HepG2 (cell line): ENCODE data around the gene PLEKHH3. TPM values are rescaled to one million over a fixed set of nuclear protein-coding genes. Genes with fewer than 3 reads are reported as not detected.

Experiments used
- CBFB ChIP-seq: sonication (generic); formaldehyde crosslinking; IDR thresholded peaks from 2 replicates; pipeline ENCODE4 v1.4.0; 2020; ENCODE audit warnings: missing genetic modification reagents
- FIP1L1 ChIP-seq: fragments of 200-400 bp; formaldehyde crosslinking; IDR thresholded peaks from 2 replicates; pipeline ENCODE4 v1.6.1; 2018; ENCODE audit warnings: low read depth, mild to moderate bottlenecking, low read length, moderate library complexity, borderline replicate concordance; ENCODE audit not compliant: insufficient read depth
- GLI4 ChIP-seq: sonication (generic); formaldehyde crosslinking; IDR thresholded peaks from 2 replicates; pipeline ENCODE4 v1.5.1; 2020; ENCODE audit warnings: missing genetic modification reagents, mild to moderate bottlenecking, moderate library complexity, borderline replicate concordance
- KDM1A ChIP-seq: IDR thresholded peaks from 2 replicates; pipeline ENCODE4 v1.6.1; 2016; ENCODE audit warnings: missing compliant biosample characterization
- KDM3A ChIP-seq: IDR thresholded peaks from 2 replicates; pipeline ENCODE4 v1.6.1; 2018; ENCODE audit warnings: low read depth, missing compliant biosample characterization
- KLF11 ChIP-seq: IDR thresholded peaks from 2 replicates; pipeline ENCODE4 v1.6.1; 2016; ENCODE audit warnings: missing compliant biosample characterization
- KLF16 ChIP-seq, 2 experiments: sonication (generic) in 1 of 2; formaldehyde crosslinking in 1 of 2; IDR thresholded peaks; 2 replicates each; pipeline versions ENCODE4 v1.6.1 to v1.8.0; 2016 to 2023; ENCODE audit warnings: missing genetic modification reagents in 2 of 2, missing compliant biosample characterization in 1 of 2
- MAFF ChIP-seq: IDR thresholded peaks from 2 replicates; pipeline ENCODE4 v1.6.1; 2011; ENCODE audit warnings: low read depth, low read length, improper control_type of control experiment
- RBM39 ChIP-seq: fragments of 200-400 bp; formaldehyde crosslinking; IDR thresholded peaks from one replicate; pipeline ENCODE4 v1.6.1; 2018; ENCODE audit warnings: antibody characterized with exemption, mild to moderate bottlenecking, low read depth, low read length; ENCODE audit not compliant: poor library complexity, severe bottlenecking
- SIN3A ChIP-seq: IDR thresholded peaks from 2 replicates; pipeline ENCODE4 v1.6.1; 2011; ENCODE audit warnings: low read depth, mild to moderate bottlenecking, control low read depth, low read length, borderline replicate concordance
- SOX13 ChIP-seq, 3 experiments: fragments of 450-650 bp in 1 of 3; sonication (generic) in 1 of 3; formaldehyde crosslinking in 1 of 3; IDR thresholded peaks in 2 of 3; conservative IDR thresholded peaks in 1 of 3; 2 replicates each; pipeline versions ENCODE4 v1.5.0 to v1.6.1; 2016 to 2020; ENCODE audit warnings: antibody characterized with exemption in 1 of 3, mild to moderate bottlenecking in 1 of 3, missing compliant biosample characterization in 1 of 3, missing genetic modification reagents in 1 of 3, moderate library complexity in 1 of 3
- STAT5B ChIP-seq: sonication (generic); formaldehyde crosslinking; IDR thresholded peaks from 2 replicates; pipeline ENCODE4 v1.4.0; 2020; ENCODE audit warnings: missing genetic modification reagents
- TOE1 ChIP-seq: sonication (generic); formaldehyde crosslinking; IDR thresholded peaks from 2 replicates; pipeline ENCODE4 v1.4.0; 2020; ENCODE audit warnings: mild to moderate bottlenecking, missing genetic modification reagents
- YEATS4 ChIP-seq: sonication (generic); formaldehyde crosslinking; IDR thresholded peaks from 2 replicates; pipeline ENCODE4 v1.4.0; 2020; ENCODE audit warnings: missing genetic modification reagents, borderline replicate concordance
- ZNF234 ChIP-seq: sonication (generic); formaldehyde crosslinking; conservative IDR thresholded peaks from 2 replicates; pipeline ENCODE4 v1.5.1; 2020; ENCODE audit warnings: mild to moderate bottlenecking, missing genetic modification reagents
- ZNF24 ChIP-seq: fragments of 450-650 bp; IDR thresholded peaks from 2 replicates; pipeline ENCODE4 v1.6.1; 2017; ENCODE audit warnings: antibody characterized with exemption, mild to moderate bottlenecking
- ZNF296 ChIP-seq: sonication (generic); formaldehyde crosslinking; conservative IDR thresholded peaks from 2 replicates; pipeline ENCODE4 v1.5.0; 2020; ENCODE audit warnings: mild to moderate bottlenecking, missing genetic modification reagents
- ZNF510 ChIP-seq: sonication (generic); formaldehyde crosslinking; IDR thresholded peaks from 2 replicates; pipeline ENCODE4 v1.4.0; 2020; ENCODE audit warnings: low read depth, mild to moderate bottlenecking, missing genetic modification reagents
- ZNF776 ChIP-seq: sonication (generic); formaldehyde crosslinking; IDR thresholded peaks from 2 replicates; pipeline ENCODE4 v1.4.0; 2020; ENCODE audit warnings: mild to moderate bottlenecking, missing genetic modification reagents
- ZNF780A ChIP-seq: sonication (generic); formaldehyde crosslinking; IDR thresholded peaks from 2 replicates; pipeline ENCODE4 v1.8.0; 2022; ENCODE audit warnings: mild to moderate bottlenecking, missing genetic modification reagents, moderate library complexity
- polyA plus RNA-seq, 8 experiments: library from polyadenylated mRNA; depleted of rRNA in 3 of 8; stranded (reverse) in 7 of 8; unstranded in 1 of 8; fragments of >200 nt; fragmentation: Illumina TruSeq in 4 of 8; extraction: Trizol in 4 of 8; gene quantifications; 2 replicates each; pipeline versions ENCODE4 v1.2.1 to v1.2.3, GENCODE V29; 2011 to 2016; ENCODE audit warnings: low read depth in 4 of 8, missing spikeins in 1 of 8, mixed read lengths in 1 of 8; ENCODE audit not compliant: insufficient read depth in 1 of 8
- total RNA-seq, 5 experiments: library from RNA; depleted of rRNA; stranded (reverse); fragments of >200 nt; fragmentation: Illumina TruSeq; extraction: Trizol; gene quantifications; 2 replicates each; pipeline ENCODE4 v1.2.3, GENCODE V29; 2016; ENCODE audit warnings: low read depth in 1 of 5
- TF ChIP-seq, protein P1 (sequence below): sonication (generic); formaldehyde crosslinking; IDR thresholded peaks from 2 replicates; pipeline ENCODE4 v1.5.1; 2020; ENCODE audit warnings: mild to moderate bottlenecking, missing genetic modification reagents
- TF ChIP-seq, protein P2 (sequence below): sonication (generic); formaldehyde crosslinking; IDR thresholded peaks from 2 replicates; pipeline ENCODE4 v1.5.0; 2020; ENCODE audit warnings: mild to moderate bottlenecking, missing genetic modification reagents
- TF ChIP-seq, protein P3 (sequence below): IDR thresholded peaks from 2 replicates; pipeline ENCODE4 v1.6.1; 2018; ENCODE audit warnings: missing genetic modification reagents

Gene PLEKHH3
- total and polyA plus RNA-seq, 2 of the 13 experiments (the other 11 are each of a cell fraction or from before 2014, with no cell fraction given) = 6.0 to 19.9 TPM

DNA sequence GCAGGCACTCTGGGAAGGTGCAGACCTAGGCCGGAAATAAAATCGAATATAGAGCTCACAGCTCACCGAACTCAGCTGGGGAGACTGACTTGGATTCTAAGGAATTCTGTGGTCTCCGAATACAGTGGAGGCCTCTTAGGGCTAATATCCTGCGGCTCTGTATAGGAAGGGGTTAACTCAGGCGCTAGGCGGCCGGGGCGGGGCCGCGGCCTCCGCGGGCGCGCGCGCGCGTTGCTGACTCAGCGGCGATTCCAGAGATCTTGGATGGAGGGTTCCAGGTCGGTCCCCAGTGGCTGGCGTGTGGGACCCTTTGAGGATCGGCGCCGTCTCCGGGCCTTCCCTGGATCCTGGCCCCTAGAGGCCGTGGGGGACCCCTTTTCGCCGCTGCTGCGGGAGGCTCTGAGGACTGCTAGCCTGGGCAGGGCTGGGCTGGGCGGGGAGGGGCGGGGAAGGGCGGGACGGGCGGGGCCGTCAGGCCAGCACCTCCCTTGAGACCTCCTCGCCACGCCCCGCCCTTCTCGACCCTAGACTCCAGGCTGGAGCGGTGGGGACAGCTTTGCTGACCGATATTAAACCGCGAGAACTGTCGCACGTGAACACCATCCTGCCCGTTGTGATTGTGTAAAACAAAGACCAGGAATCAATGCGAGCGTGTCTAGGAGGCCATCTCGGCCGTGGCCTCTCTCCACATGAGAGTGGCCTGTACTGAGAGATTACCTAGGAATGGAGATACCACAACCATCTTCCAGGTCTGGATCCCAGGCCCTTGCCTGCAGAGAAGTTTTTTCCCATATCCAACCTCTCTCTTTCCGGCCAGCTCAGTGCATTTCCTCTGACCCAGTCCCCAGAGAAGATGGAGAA, 1.4 kb upstream of the PLEKHH3 start (continued):
- TF ChIP-seq, protein P1, sequence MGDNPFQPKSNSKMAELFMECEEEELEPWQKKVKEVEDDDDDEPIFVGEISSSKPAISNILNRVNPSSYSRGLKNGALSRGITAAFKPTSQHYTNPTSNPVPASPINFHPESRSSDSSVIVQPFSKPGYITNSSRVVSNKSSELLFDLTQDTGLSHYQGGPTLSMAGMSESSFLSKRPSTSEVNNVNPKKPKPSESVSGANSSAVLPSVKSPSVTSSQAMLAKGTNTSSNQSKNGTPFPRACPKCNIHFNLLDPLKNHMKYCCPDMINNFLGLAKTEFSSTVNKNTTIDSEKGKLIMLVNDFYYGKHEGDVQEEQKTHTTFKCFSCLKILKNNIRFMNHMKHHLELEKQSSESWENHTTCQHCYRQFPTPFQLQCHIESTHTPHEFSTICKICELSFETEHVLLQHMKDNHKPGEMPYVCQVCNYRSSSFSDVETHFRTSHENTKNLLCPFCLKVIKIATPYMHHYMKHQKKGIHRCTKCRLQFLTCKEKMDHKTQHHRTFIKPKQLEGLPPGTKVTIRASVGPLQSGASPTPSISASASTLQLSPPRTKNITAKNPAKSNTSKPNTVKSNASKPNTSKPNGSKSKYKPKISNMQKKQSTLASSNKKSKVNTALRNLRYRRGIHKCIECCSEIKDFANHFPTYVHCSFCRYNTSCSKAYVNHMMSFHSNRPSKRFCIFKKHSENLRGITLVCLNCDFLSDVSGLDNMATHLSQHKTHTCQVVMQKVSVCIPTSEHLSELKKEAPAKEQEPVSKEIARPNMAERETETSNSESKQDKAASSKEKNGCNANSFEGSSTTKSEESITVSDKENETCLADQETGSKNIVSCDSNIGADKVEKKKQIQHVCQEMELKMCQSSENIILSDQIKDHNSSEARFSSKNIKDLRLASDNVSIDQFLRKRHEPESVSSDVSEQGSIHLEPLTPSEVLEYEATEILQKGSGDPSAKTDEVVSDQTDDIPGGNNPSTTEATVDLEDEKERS (CRISPR knock-in tag) = no peak
- TF ChIP-seq ZNF296 = no peak
- peak; percentile 47; the same call in 1 of the 2 replicates for TF ChIP-seq KDM3A (CRISPR knock-in tag)
- TF ChIP-seq ZNF510 (CRISPR knock-in tag) = peak; percentile 44; the same call in 1 of the 2 replicates
- peak; percentile 73; the same call in 1 of the 2 replicates for TF ChIP-seq SIN3A
- TF ChIP-seq ZNF780A (CRISPR knock-in tag) = no peak
- no peak for TF ChIP-seq TOE1 (CRISPR knock-in tag)
- no peak for TF ChIP-seq ZNF234
- TF ChIP-seq KLF11 (CRISPR knock-in tag) = no peak
- TF ChIP-seq SOX13 (IDR thresholded peaks at IDR 0.05) = peak; percentile 73
- TF ChIP-seq SOX13 (CRISPR knock-in tag; conservative IDR thresholded peaks at IDR 0.05 in 1 of 2, IDR thresholded peaks at IDR 0.05 in 1 of 2) = peak in 1 of 2 experiments; percentile 93; a peak in 2 of 4 replicates
- peak; percentile 92 for TF ChIP-seq RBM39
- TF ChIP-seq ZNF24 = no peak
- TF ChIP-seq KDM1A = no peak
- peak; percentile 90 for TF ChIP-seq YEATS4
- peak in 1 of 2 experiments; percentile 93; a peak in 2 of 4 replicates for TF ChIP-seq KLF16 (CRISPR knock-in tag; IDR thresholded peaks at IDR 0.05)
- TF ChIP-seq, protein P2, sequence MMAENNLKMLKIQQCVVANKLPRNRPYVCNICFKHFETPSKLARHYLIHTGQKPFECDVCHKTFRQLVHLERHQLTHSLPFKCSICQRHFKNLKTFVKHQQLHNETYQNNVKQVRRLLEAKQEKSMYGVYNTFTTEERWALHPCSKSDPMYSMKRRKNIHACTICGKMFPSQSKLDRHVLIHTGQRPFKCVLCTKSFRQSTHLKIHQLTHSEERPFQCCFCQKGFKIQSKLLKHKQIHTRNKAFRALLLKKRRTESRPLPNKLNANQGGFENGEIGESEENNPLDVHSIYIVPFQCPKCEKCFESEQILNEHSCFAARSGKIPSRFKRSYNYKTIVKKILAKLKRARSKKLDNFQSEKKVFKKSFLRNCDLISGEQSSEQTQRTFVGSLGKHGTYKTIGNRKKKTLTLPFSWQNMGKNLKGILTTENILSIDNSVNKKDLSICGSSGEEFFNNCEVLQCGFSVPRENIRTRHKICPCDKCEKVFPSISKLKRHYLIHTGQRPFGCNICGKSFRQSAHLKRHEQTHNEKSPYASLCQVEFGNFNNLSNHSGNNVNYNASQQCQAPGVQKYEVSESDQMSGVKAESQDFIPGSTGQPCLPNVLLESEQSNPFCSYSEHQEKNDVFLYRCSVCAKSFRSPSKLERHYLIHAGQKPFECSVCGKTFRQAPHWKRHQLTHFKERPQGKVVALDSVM (CRISPR knock-in tag) = peak; percentile 42; the same call in 1 of the 2 replicates
- TF ChIP-seq FIP1L1 = peak; percentile 87; the same call in 1 of the 2 replicates
- no peak for TF ChIP-seq ZNF776 (CRISPR knock-in tag)
- no peak; the same call in none of the 2 replicates for TF ChIP-seq CBFB
- TF ChIP-seq MAFF = peak; percentile 92
- 0 out of 2 replicates have a peak, but pooled peaks have one; percentile 40 for TF ChIP-seq STAT5B (CRISPR knock-in tag)
- 0 out of 2 replicates have a peak, but pooled peaks have one; percentile 45 for TF ChIP-seq GLI4 (CRISPR knock-in tag)
- TF ChIP-seq, protein P3, sequence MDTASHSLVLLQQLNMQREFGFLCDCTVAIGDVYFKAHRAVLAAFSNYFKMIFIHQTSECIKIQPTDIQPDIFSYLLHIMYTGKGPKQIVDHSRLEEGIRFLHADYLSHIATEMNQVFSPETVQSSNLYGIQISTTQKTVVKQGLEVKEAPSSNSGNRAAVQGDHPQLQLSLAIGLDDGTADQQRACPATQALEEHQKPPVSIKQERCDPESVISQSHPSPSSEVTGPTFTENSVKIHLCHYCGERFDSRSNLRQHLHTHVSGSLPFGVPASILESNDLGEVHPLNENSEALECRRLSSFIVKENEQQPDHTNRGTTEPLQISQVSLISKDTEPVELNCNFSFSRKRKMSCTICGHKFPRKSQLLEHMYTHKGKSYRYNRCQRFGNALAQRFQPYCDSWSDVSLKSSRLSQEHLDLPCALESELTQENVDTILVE (CRISPR knock-in tag) = peak; percentile 75
